ENCODE measurements around the gene CNTN6.

The CNTN6 gene

GRCh38 chr3:1423566-1424089 lies 330.8 kb downstream of the CNTN6 start:
- no peak overlapping the region for H3K4me3 ChIP-seq (ENCODE audit: low read depth in 1 of 5, low read length in 5 of 5)
- H3K9ac ChIP-seq (ENCODE audit: low read length in 5 of 5), result no peak overlapping the region
- no peaks in the 10 kb centered on the region for H3K4me1 ChIP-seq (ENCODE audit: control insufficient read depth in 5 of 5, insufficient read depth in 5 of 5, low read length in 5 of 5)
- H3K9me3 ChIP-seq (ENCODE audit: control insufficient read depth in 5 of 5, low read length in 5 of 5), result no peaks in the 10 kb centered on the region
- H3K27me3 ChIP-seq (ENCODE audit: control insufficient read depth in 5 of 5, insufficient read depth in 4 of 5, low read length in 5 of 5), result no peaks in the 10 kb centered on the region
- H3K27ac ChIP-seq (ENCODE audit: low read depth, low read length), result no peak overlapping the region
- H3K36me3 ChIP-seq (ENCODE audit: control insufficient read depth in 5 of 5, insufficient read depth in 5 of 5, low read length in 5 of 5), result no peaks in the 10 kb centered on the region

GRCh38 chr3:1439395-1439794 lies 346.6 kb downstream of the CNTN6 start:
- Histone ChIP-seq H3K9me3 (ENCODE audit: control insufficient read depth in 5 of 5, low read length in 5 of 5) (peaks cover 0 to 7% (median 0%) of the 10 kb centered on the region in 5 donors), H3K4me1 (ENCODE audit: control insufficient read depth in 5 of 5, insufficient read depth in 5 of 5, low read length in 5 of 5) (no peaks in the 10 kb centered on the region), H3K27me3 (ENCODE audit: control insufficient read depth in 5 of 5, insufficient read depth in 4 of 5, low read length in 5 of 5) (no peaks in the 10 kb centered on the region), H3K27ac (ENCODE audit: low read depth, low read length) (no peak overlapping the region), H3K4me3 (ENCODE audit: low read depth in 1 of 5, low read length in 5 of 5) (no peak overlapping the region), H3K36me3 (ENCODE audit: control insufficient read depth in 5 of 5, insufficient read depth in 5 of 5, low read length in 5 of 5) (no peaks in the 10 kb centered on the region), H3K9ac (ENCODE audit: low read length in 5 of 5) (no peak overlapping the region)

- Histone ChIP-seq H3K27me3 (ENCODE audit: control insufficient read depth in 5 of 5, insufficient read depth in 4 of 5, low read length in 5 of 5) (no peaks in the 10 kb centered on the region), H3K9me3 (ENCODE audit: control insufficient read depth in 5 of 5, low read length in 5 of 5) (no peaks in the 10 kb centered on the region), H3K27ac (ENCODE audit: low read depth, low read length) (no peak overlapping the region), H3K4me1 (ENCODE audit: control insufficient read depth in 5 of 5, insufficient read depth in 5 of 5, low read length in 5 of 5) (no peaks in the 10 kb centered on the region), H3K36me3 (ENCODE audit: control insufficient read depth in 5 of 5, insufficient read depth in 5 of 5, low read length in 5 of 5) (no peaks in the 10 kb centered on the region), H3K9ac (ENCODE audit: low read length in 5 of 5) (no peak overlapping the region), H3K4me3 (ENCODE audit: low read depth in 1 of 5, low read length in 5 of 5) (no peak overlapping the region)
Measured at GRCh38 chr3:1442271-1442670, 349.4 kb downstream of the CNTN6 start.

GRCh38 chr3:1444195-1444594 lies 351.4 kb downstream of the CNTN6 start:
- no peak overlapping the region for H3K4me3 ChIP-seq (ENCODE audit: low read depth in 1 of 5, low read length in 5 of 5)

GRCh38 chr3:1446531-1446930 lies 353.7 kb downstream of the CNTN6 start:
- no peak overlapping the region for H3K4me3 ChIP-seq (ENCODE audit: low read depth in 1 of 5, low read length in 5 of 5)
- no peak overlapping the region for H3K27ac ChIP-seq (ENCODE audit: low read depth, low read length)
- H3K4me1 ChIP-seq (ENCODE audit: control insufficient read depth in 5 of 5, insufficient read depth in 5 of 5, low read length in 5 of 5), result no peaks in the 10 kb centered on the region
- H3K36me3 ChIP-seq (ENCODE audit: control insufficient read depth in 5 of 5, insufficient read depth in 5 of 5, low read length in 5 of 5), result no peaks in the 10 kb centered on the region
- H3K9ac ChIP-seq (ENCODE audit: low read length in 5 of 5), result no peak overlapping the region
- no peaks in the 10 kb centered on the region for H3K27me3 ChIP-seq (ENCODE audit: control insufficient read depth in 5 of 5, insufficient read depth in 4 of 5, low read length in 5 of 5)
- H3K9me3 ChIP-seq (ENCODE audit: control insufficient read depth in 5 of 5, low read length in 5 of 5), result no peaks in the 10 kb centered on the region

More at GRCh38 chr3:1444195-1444594, 351.4 kb downstream of the CNTN6 start:
- Histone ChIP-seq H3K9ac (ENCODE audit: low read length in 5 of 5) (no peak overlapping the region), H3K36me3 (ENCODE audit: control insufficient read depth in 5 of 5, insufficient read depth in 5 of 5, low read length in 5 of 5) (no peaks in the 10 kb centered on the region), H3K9me3 (ENCODE audit: control insufficient read depth in 5 of 5, low read length in 5 of 5) (no peaks in the 10 kb centered on the region), H3K4me1 (ENCODE audit: control insufficient read depth in 5 of 5, insufficient read depth in 5 of 5, low read length in 5 of 5) (no peaks in the 10 kb centered on the region), H3K27ac (ENCODE audit: low read depth, low read length) (no peak overlapping the region), H3K27me3 (ENCODE audit: control insufficient read depth in 5 of 5, insufficient read depth in 4 of 5, low read length in 5 of 5) (no peaks in the 10 kb centered on the region)

- Histone ChIP-seq H3K9ac (ENCODE audit: low read length in 5 of 5) (no peak overlapping the region), H3K4me1 (ENCODE audit: control insufficient read depth in 5 of 5, insufficient read depth in 5 of 5, low read length in 5 of 5) (no peaks in the 10 kb centered on the region), H3K9me3 (ENCODE audit: control insufficient read depth in 5 of 5, low read length in 5 of 5) (no peaks in the 10 kb centered on the region), H3K36me3 (ENCODE audit: control insufficient read depth in 5 of 5, insufficient read depth in 5 of 5, low read length in 5 of 5) (no peaks in the 10 kb centered on the region), H3K27ac (ENCODE audit: low read depth, low read length) (no peak overlapping the region), H3K4me3 (ENCODE audit: low read depth in 1 of 5, low read length in 5 of 5) (no peak overlapping the region), H3K27me3 (ENCODE audit: control insufficient read depth in 5 of 5, insufficient read depth in 4 of 5, low read length in 5 of 5) (no peaks in the 10 kb centered on the region)
Measured at GRCh38 chr3:1447452-1447851, 354.6 kb downstream of the CNTN6 start.

- no peaks in the 10 kb centered on the region for H3K36me3 ChIP-seq (ENCODE audit: control insufficient read depth in 5 of 5, insufficient read depth in 5 of 5, low read length in 5 of 5)
- H3K27me3 ChIP-seq (ENCODE audit: control insufficient read depth in 5 of 5, insufficient read depth in 4 of 5, low read length in 5 of 5), result no peaks in the 10 kb centered on the region
- H3K9ac ChIP-seq (ENCODE audit: low read length in 5 of 5), result no peak overlapping the region
- H3K9me3 ChIP-seq (ENCODE audit: control insufficient read depth in 5 of 5, low read length in 5 of 5), result no peaks in the 10 kb centered on the region
- no peak overlapping the region for H3K4me3 ChIP-seq (ENCODE audit: low read depth in 1 of 5, low read length in 5 of 5)
- no peaks in the 10 kb centered on the region for H3K4me1 ChIP-seq (ENCODE audit: control insufficient read depth in 5 of 5, insufficient read depth in 5 of 5, low read length in 5 of 5)
- H3K27ac ChIP-seq (ENCODE audit: low read depth, low read length), result no peak overlapping the region
Measured at GRCh38 chr3:1448443-1448842, 355.6 kb downstream of the CNTN6 start.
